ENCODE results near the gene STARD4. TPM values are rescaled to one million over a fixed set of nuclear protein-coding genes. Genes with fewer than 3 reads are reported as not detected.

The STARD4 gene
- polyA plus RNA-seq, 1 of the 3 experiments (the other 2 are of a cell fraction), result 10.0 TPM

GRCh38 chr5:111478898-111479297 is 33.4 kb downstream of the STARD4 start:
- no peaks in the 10 kb centered on the region for H3F3A ChIP-seq (replicated peaks; ENCODE audit: insufficient read depth)
- H4K20me1 ChIP-seq (ENCODE audit: insufficient read depth), result no peaks in the 10 kb centered on the region
- no peaks in the 10 kb centered on the region for H3K9me2 ChIP-seq
- H2AFZ ChIP-seq (ENCODE audit: low read depth), result no peak overlapping the region
- CTCF ChIA-PET, result interaction anchor here (0.7 to 3.6 kb wide), 8 partner anchors 16 to 674 kb away, joined by 3 to 23 read pairs (median 6); partner anchors contain the start of genes CAMK4 and STARD4
- H3K27me3 ChIP-seq (ENCODE audit: insufficient read depth), result no peaks in the 10 kb centered on the region
- H3K9ac ChIP-seq, result no peak overlapping the region
- H3K36me3 ChIP-seq (replicated peaks in 1 of 2; ENCODE audit: control insufficient read depth in 1 of 2, insufficient read depth in 2 of 2, low read length in 1 of 2), result peaks cover 0 to 8% of the 10 kb centered on the region in 2 experiments
- H3K4me3 ChIP-seq (ENCODE audit: low read depth in 2 of 2, low read length in 1 of 2), result no peak overlapping the region
- POLR2A ChIA-PET, result no interaction called here
- no peak overlapping the region for H3K27ac ChIP-seq (ENCODE audit: low read depth in 2 of 2, low read length in 1 of 2)
- WGBS (ENCODE audit: low lambda C conversion rate), result 87% methylated on average over 2 of the region's 2 CpGs
- no peaks in the 10 kb centered on the region for H3K9me3 ChIP-seq
- no peaks in the 10 kb centered on the region for H3K79me2 ChIP-seq (ENCODE audit: insufficient read depth)
- H3K4me1 ChIP-seq (ENCODE audit: control insufficient read depth in 1 of 2, insufficient read depth in 2 of 2, low read depth in 1 of 2, low read length in 1 of 2), result peaks cover 0 to 6% of the 10 kb centered on the region in 2 experiments; a peak in 1 of 4 replicates
- no peak overlapping the region for H3K4me2 ChIP-seq
- no peak for TF ChIP-seq FOSL2 (IDR thresholded peaks at IDR 0.05; ENCODE audit: borderline replicate concordance, low read depth)
- TF ChIP-seq RXRA (IDR thresholded peaks at IDR 0.05; ENCODE audit: borderline replicate concordance, low read depth), result no peak
- TF ChIP-seq ZBTB33 (IDR thresholded peaks at IDR 0.05; ENCODE audit: borderline replicate concordance, low read depth), result no peak
- no peak for TF ChIP-seq CHD2 (IDR thresholded peaks at IDR 0.05; ENCODE audit: low read length, partially characterized antibody)
- no peak for TF ChIP-seq MXI1 (IDR thresholded peaks at IDR 0.05; ENCODE audit: low read depth, low read length)
- TF ChIP-seq NRF1 (IDR thresholded peaks at IDR 0.05; ENCODE audit: low read depth, low read length), result no peak
- no peak for TF ChIP-seq REST (IDR thresholded peaks at IDR 0.05; ENCODE audit: low read depth, low read length)
- TF ChIP-seq IRF3 (IDR thresholded peaks at IDR 0.05; ENCODE audit: low read depth, low read length), result no peak
- TF ChIP-seq USF2 (IDR thresholded peaks at IDR 0.05; ENCODE audit: borderline replicate concordance, low read depth, low read length), result no peak
- TF ChIP-seq MAX (IDR thresholded peaks at IDR 0.05; ENCODE audit: low read depth), result no peak
- no peak for TF ChIP-seq FOXJ3 (CRISPR knock-in tag; IDR thresholded peaks at IDR 0.05)
- DNase-seq, result no peak

Data from SK-N-SH (cell line).